ENCODE results near the gene ADCK2. TPM values are rescaled to one million over a fixed set of nuclear protein-coding genes. Genes with fewer than 3 reads are reported as not detected.

Gene ADCK2
- polyA plus RNA-seq, 3 donors = 8.7 to 28.7 (median 18.3) TPM

- intact Hi-C loops (cut with micrococcal nuclease) = no loop called here
- Histone ChIP-seq H4K20me1 (ENCODE audit: insufficient read depth, low read length) (no peaks in the 10 kb centered on the region), H3K9ac (ENCODE audit: insufficient read depth, low read length, poor library complexity, severe bottlenecking) (no peak overlapping the region), H3K27me3 (ENCODE audit: control insufficient read depth in 2 of 2, insufficient read depth in 2 of 2, low read length in 2 of 2) (no peaks in the 10 kb centered on the region), H3K36me3 (replicated peaks in 1 of 2; ENCODE audit: control insufficient read depth in 1 of 2, insufficient read depth in 2 of 2, low read length in 2 of 2) (peaks cover 4 to 15% of the 10 kb centered on the region in 2 donors), H3K79me2 (ENCODE audit: insufficient read depth, low read length) (no peaks in the 10 kb centered on the region), H3K4me3 (replicated peaks in 1 of 3; ENCODE audit: low read depth in 2 of 3, low read length in 3 of 3) (no peak overlapping the region), H3K9me3 (replicated peaks in 1 of 2; ENCODE audit: control insufficient read depth in 1 of 2, insufficient read depth in 1 of 2, low read length in 2 of 2) (no peaks in the 10 kb centered on the region), H2AFZ (ENCODE audit: insufficient read depth, low read depth, low read length, poor library complexity, severe bottlenecking) (no peak overlapping the region), H3K27ac (ENCODE audit: low read depth in 1 of 2, low read length in 2 of 2) (no peak overlapping the region), H3K4me2 (replicated peaks; ENCODE audit: extremely low read depth, low read length, poor library complexity, severe bottlenecking) (no peak overlapping the region), H3K4me1 (ENCODE audit: control insufficient read depth in 1 of 2, insufficient read depth in 2 of 2, low read length in 2 of 2) (peaks cover 9% of the 10 kb centered on the region in 2 donors)
- H3K4me3 Mint-ChIP-seq = no peak overlapping the region
- no peak for DNase-seq
- no CpG with 5 or more reads among the region's 1 CpG for WGBS (ENCODE audit: insufficient coverage)
- H3K9me3 Mint-ChIP-seq = no peaks in the 10 kb centered on the region
- TF ChIP-seq CTCF (IDR thresholded peaks at IDR 0.05) = no peak
- H3K36me3 Mint-ChIP-seq = peaks cover 14 to 22% of the 10 kb centered on the region in 2 donors
- peaks cover 9% of the 10 kb centered on the region for H3K4me1 Mint-ChIP-seq
- no peak overlapping the region for H3K27ac Mint-ChIP-seq
- H3K27me3 Mint-ChIP-seq (ENCODE audit: low read depth in 3 of 3) = peaks cover 0 to 1% (median 0%) of the 10 kb centered on the region in 3 donors
These were observed 49.5 kb downstream of the ADCK2 start for GRCh38 chr7:140722254-140722653.

GRCh38 chr7:140723006-140723405, 50.3 kb downstream of the ADCK2 start:
- no peaks in the 10 kb centered on the region for H4K20me1 ChIP-seq (ENCODE audit: insufficient read depth, low read length)
- no peak overlapping the region for H3K4me3 ChIP-seq (replicated peaks in 1 of 3; ENCODE audit: low read depth in 2 of 3, low read length in 3 of 3)
- H3K36me3 ChIP-seq (replicated peaks in 1 of 2; ENCODE audit: control insufficient read depth in 1 of 2, insufficient read depth in 2 of 2, low read length in 2 of 2) = peaks cover 4 to 17% of the 10 kb centered on the region in 2 donors
- H3K4me2 ChIP-seq (replicated peaks; ENCODE audit: extremely low read depth, low read length, poor library complexity, severe bottlenecking) = no peak overlapping the region
- Mint-ChIP-seq H3K27ac (no peak overlapping the region), H3K4me1 (peaks cover 9% of the 10 kb centered on the region), H3K36me3 (peaks cover 14 to 22% of the 10 kb centered on the region in 2 donors), H3K4me3 (no peak overlapping the region), H3K9me3 (no peaks in the 10 kb centered on the region), H3K27me3 (ENCODE audit: low read depth in 3 of 3) (peaks cover 0 to 1% (median 0%) of the 10 kb centered on the region in 3 donors)
- no peaks in the 10 kb centered on the region for H3K79me2 ChIP-seq (ENCODE audit: insufficient read depth, low read length)
- DNase-seq = no peak
- intact Hi-C loops (cut with micrococcal nuclease) = no loop called here
- no peaks in the 10 kb centered on the region for H3K9me3 ChIP-seq (replicated peaks in 1 of 2; ENCODE audit: control insufficient read depth in 1 of 2, insufficient read depth in 1 of 2, low read length in 2 of 2)
- H3K27ac ChIP-seq (ENCODE audit: low read depth in 1 of 2, low read length in 2 of 2) = no peak overlapping the region
- no peak overlapping the region for H3K9ac ChIP-seq (ENCODE audit: insufficient read depth, low read length, poor library complexity, severe bottlenecking)
- H3K4me1 ChIP-seq (ENCODE audit: control insufficient read depth in 1 of 2, insufficient read depth in 2 of 2, low read length in 2 of 2) = peaks cover 9% of the 10 kb centered on the region in 2 donors
- H3K27me3 ChIP-seq (ENCODE audit: control insufficient read depth in 2 of 2, insufficient read depth in 2 of 2, low read length in 2 of 2) = no peaks in the 10 kb centered on the region
- no peak for TF ChIP-seq CTCF (IDR thresholded peaks at IDR 0.05)
- no peak overlapping the region for H2AFZ ChIP-seq (ENCODE audit: insufficient read depth, low read depth, low read length, poor library complexity, severe bottlenecking)
- WGBS (ENCODE audit: insufficient coverage) = 90% methylated on average over 2 of the region's 6 CpGs
